Epithelial cell of esophagus (primary cell): Measurements from ENCODE around the gene TBL2.
A peak's percentile ranks its signal among the peaks of the same experiment; 100 is the strongest.

Source experiments
- DNase-seq: peaks from one replicate; pipeline ENCODE4 v3.0.0; 2010; ENCODE audit warnings: low read depth
- H3K4me3 ChIP-seq: 2 replicates; pipeline ENCODE4 v1.5.1; 2011; ENCODE audit warnings: mild to moderate bottlenecking, low read length, control low read depth
- TF ChIP-seq, protein P1 (sequence below): IDR thresholded peaks from 2 replicates; pipeline ENCODE4 v1.5.1; 2011; ENCODE audit warnings: low read depth, mild to moderate bottlenecking, low read length, control low read depth, inconsistent platforms; ENCODE audit not compliant: insufficient read depth; ENCODE audit errors: missing control alignments

The TBL2 gene, protein sequence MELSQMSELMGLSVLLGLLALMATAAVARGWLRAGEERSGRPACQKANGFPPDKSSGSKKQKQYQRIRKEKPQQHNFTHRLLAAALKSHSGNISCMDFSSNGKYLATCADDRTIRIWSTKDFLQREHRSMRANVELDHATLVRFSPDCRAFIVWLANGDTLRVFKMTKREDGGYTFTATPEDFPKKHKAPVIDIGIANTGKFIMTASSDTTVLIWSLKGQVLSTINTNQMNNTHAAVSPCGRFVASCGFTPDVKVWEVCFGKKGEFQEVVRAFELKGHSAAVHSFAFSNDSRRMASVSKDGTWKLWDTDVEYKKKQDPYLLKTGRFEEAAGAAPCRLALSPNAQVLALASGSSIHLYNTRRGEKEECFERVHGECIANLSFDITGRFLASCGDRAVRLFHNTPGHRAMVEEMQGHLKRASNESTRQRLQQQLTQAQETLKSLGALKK

DNA sequence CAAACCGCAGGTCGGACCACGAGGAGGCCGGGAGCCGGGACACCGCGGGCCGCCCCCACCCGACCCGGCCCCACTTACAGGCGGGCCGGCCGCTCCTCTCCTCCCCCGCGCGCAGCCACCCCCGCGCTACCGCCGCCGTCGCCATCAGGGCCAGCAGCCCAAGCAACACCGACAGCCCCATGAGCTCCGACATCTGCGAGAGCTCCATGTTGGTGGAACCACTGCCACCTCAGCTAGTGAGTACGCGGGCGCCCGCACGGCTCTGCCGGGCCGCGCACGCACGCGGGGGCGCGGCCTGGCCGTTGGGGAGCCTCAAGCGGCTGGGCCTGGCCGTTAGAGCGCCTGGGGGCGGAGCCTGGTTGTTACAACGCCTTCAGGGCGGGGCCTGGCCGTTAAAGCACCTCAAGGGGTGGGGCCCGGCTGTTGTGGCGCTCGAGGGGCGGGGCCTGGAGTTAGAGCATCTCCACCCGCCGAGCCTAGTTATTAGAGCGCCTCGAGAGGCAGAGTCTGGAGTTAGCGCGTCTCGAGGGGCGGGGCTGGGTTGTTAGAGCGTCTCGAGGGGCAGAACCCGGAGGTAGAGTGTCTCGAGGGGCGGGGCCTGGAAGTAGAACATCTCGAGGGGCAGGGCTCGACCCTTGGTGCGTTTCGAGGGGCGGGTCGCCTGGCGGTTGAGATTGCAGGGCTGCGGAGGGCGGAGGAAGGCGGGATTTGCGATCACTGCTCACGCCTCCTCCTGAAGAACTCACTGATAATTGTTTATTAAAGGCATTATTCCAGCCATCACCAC lies at the start of gene TBL2:
Gene TBL2, minus strand, starts transcription at position 238 of the 787 bp plus-strand sequence. Its CDS starts 30 bp downstream, at position 208.
- H3K4me3 ChIP-seq: peak within 1 kb of the TSS; percentile 91
- TF ChIP-seq, protein P1, sequence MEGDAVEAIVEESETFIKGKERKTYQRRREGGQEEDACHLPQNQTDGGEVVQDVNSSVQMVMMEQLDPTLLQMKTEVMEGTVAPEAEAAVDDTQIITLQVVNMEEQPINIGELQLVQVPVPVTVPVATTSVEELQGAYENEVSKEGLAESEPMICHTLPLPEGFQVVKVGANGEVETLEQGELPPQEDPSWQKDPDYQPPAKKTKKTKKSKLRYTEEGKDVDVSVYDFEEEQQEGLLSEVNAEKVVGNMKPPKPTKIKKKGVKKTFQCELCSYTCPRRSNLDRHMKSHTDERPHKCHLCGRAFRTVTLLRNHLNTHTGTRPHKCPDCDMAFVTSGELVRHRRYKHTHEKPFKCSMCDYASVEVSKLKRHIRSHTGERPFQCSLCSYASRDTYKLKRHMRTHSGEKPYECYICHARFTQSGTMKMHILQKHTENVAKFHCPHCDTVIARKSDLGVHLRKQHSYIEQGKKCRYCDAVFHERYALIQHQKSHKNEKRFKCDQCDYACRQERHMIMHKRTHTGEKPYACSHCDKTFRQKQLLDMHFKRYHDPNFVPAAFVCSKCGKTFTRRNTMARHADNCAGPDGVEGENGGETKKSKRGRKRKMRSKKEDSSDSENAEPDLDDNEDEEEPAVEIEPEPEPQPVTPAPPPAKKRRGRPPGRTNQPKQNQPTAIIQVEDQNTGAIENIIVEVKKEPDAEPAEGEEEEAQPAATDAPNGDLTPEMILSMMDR: peak; percentile 32
- peak; percentile 99 for DNase-seq

DNA sequence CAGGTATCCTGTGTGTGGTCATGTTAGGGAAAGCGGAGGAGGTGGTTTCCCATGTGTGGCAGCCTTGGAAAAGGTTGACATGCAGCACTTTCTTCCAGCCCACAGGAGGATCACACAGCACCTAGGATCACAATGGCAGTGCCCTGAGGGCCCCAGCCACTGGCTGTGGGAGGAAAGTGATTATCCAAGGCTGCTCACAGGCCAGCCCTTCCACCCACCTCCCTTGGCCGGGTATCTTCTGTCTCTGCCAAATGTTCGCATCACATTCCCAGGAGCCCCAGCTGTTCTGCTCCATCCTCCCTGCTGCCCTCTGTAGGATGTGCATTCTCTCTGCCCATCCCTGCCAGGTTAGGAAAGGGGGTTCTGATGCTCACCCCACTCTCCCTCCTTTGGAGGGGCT lies 48.4 kb upstream of the TBL2 start:
- DNase-seq: peak; percentile 27
- TF ChIP-seq, protein P1: peak; percentile 35
- no peak overlapping the region for H3K4me3 ChIP-seq

DNA sequence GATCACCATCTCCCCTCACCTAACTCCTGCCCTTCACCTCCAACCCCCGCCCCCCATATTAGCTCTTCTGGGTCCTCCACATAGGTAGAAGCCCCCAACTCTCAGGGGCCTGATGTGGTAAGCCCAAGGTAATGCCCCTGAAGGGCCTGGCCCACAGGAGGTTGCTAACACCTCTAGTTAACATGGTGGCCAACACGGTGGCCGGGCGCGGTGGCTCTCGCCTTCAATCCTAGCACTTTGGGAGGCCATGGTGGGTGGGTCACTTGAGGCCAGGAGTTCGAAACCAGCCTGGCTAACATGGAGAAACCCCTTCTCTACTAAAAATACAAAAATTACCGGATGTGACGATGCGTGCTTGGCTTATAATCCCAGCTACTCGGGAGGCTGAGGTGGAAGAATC lies 46.9 kb upstream of the TBL2 start:
- H3K4me3 ChIP-seq: no peak overlapping the region
- TF ChIP-seq, protein P1: no peak
- no peak for DNase-seq

DNA sequence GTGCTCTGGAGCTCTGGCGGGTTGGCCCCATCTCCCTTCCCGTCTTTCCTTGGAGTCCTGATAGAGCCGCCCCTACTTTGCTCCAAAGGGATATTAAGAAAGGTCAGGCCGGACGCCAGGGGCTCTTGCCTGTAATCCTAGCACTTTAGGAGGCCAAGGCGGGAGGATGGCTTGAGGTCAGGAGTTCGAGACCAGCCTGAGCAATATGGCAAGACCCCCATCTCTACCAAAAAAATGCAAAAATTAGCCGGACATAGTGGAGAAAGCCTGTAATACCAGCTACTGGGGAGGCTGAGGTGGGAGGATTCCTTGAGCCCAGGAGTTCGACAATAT lies 46.3 kb upstream of the TBL2 start:
- no peak for DNase-seq
- TF ChIP-seq, protein P1: no peak
- no peak overlapping the region for H3K4me3 ChIP-seq

DNA sequence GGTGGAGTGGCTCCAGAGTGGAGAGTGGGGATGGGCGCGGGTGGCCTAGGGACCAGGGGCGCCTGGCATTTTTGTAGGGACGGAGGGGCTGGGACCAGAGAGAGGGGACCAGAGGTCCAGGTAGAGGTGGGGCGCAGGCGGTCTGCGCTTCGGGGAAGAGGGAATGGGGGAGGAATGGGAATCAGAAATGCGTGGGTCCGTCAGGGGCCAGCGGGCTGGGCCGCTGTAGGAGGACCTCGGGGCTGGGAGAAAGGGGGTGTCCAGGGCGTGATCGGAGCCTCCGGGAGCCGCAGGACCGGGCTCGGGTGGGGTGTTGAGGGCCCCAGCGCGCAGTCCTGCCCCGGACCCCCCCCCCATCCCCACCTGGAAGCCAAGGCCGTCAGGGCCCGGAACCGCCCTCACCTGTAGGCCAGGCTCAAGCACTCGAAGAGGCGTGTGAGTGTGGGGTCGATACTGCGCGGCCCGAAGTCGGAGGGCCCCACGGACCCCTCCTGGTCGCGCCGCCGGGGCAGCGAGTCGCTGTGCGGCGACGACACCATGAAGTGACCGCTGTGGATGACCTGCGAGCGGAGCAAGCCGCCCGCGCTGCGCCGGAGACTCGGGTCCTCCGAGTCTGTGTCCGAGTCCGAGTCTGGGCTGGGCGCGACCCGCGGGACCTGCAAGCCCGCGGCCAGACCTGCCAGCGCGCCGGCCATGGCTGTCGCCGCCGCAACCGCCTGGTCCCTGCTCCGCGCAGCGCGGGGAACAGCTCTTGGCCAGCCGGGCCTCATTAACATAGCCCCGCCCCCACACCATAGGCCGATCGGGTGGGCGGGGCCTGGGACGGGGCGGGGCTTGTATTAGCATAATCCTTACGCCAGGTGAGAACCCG lies 45.7 kb upstream of the TBL2 start, which contains the start of gene MLXIPL:
Gene MLXIPL, minus strand, starts transcription at position 725 of the 871 bp plus-strand sequence. Its CDS starts 30 bp downstream, at position 695.
- DNase-seq: peak; percentile 80
- TF ChIP-seq, protein P1: no peak
- H3K4me3 ChIP-seq: peak within 1 kb of the TSS; percentile 37
